ENCODE measurements around the gene ZSCAN12.

The ZSCAN12 gene

GRCh38 chr6:28334286-28335039 is 65.1 kb downstream of the ZSCAN12 start:
- TF ChIP-seq CTCF (conservative IDR thresholded peaks at IDR 0.05; ENCODE audit: low read length), result no peak
- H3K4me3 ChIP-seq (ENCODE audit: low read length), result no peak overlapping the region
- no peak for DNase-seq (ENCODE audit: low read depth)

- DNase-seq (ENCODE audit: low read depth), result no peak
- no peak overlapping the region for H3K4me3 ChIP-seq (ENCODE audit: low read length)
- TF ChIP-seq CTCF (conservative IDR thresholded peaks at IDR 0.05; ENCODE audit: low read length), result no peak
These were observed 65.9 kb downstream of the ZSCAN12 start for GRCh38 chr6:28333599-28334018.

- H3K4me3 ChIP-seq (ENCODE audit: low read length), result no peak overlapping the region
- no peak for TF ChIP-seq CTCF (conservative IDR thresholded peaks at IDR 0.05; ENCODE audit: low read length)
- DNase-seq (ENCODE audit: low read depth), result no peak
These were observed 66.5 kb downstream of the ZSCAN12 start for GRCh38 chr6:28333047-28333446.

GRCh38 chr6:28330041-28330440 is 69.5 kb downstream of the ZSCAN12 start:
- DNase-seq (ENCODE audit: low read depth), result no peak
- H3K4me3 ChIP-seq (ENCODE audit: low read length), result no peak overlapping the region
- TF ChIP-seq CTCF (conservative IDR thresholded peaks at IDR 0.05; ENCODE audit: low read length), result no peak
